BE2C (cell line): ENCODE measurements around the gene NIN.

Source experiments
- DNase-seq: peaks from one replicate; pipeline ENCODE4 v3.0.0-alpha.2; 2020
- H3K27me3 ChIP-seq: fragments of 250-450 bp; sonication (Bioruptor Pico); 2 replicates; pipeline ENCODE4 v1.5.1; 2020; ENCODE audit warnings: mild to moderate bottlenecking
- H3K36me3 ChIP-seq: fragments of 250-450 bp; sonication (Bioruptor Pico); 2 replicates; pipeline ENCODE4 v1.5.1; 2020; ENCODE audit warnings: mild to moderate bottlenecking
- H3K4me1 ChIP-seq: fragments of 250-450 bp; sonication (Bioruptor Pico); 2 replicates; pipeline ENCODE4 v1.5.1; 2020
- H3K4me3 ChIP-seq: 2 replicates; pipeline ENCODE4 v1.5.1; 2011; ENCODE audit warnings: low read depth, low read length
- H3K9me3 ChIP-seq: fragments of 250-450 bp; sonication (Bioruptor Pico); 2 replicates; pipeline ENCODE4 v1.5.1; 2020
- TF ChIP-seq, protein P1 (sequence below): IDR thresholded peaks from 2 replicates; pipeline ENCODE4 v1.5.1; 2012; ENCODE audit warnings: mild to moderate bottlenecking, low read depth, low read length

The NIN gene

GRCh38 chr14:50835280-50835679, 4.3 kb upstream of the NIN start:
- no peaks in the 10 kb centered on the region; the same call in 1 of the 2 replicates for H3K27me3 ChIP-seq
- H3K36me3 ChIP-seq = no peaks in the 10 kb centered on the region
- no peaks in the 10 kb centered on the region for H3K9me3 ChIP-seq
- TF ChIP-seq, protein P1, sequence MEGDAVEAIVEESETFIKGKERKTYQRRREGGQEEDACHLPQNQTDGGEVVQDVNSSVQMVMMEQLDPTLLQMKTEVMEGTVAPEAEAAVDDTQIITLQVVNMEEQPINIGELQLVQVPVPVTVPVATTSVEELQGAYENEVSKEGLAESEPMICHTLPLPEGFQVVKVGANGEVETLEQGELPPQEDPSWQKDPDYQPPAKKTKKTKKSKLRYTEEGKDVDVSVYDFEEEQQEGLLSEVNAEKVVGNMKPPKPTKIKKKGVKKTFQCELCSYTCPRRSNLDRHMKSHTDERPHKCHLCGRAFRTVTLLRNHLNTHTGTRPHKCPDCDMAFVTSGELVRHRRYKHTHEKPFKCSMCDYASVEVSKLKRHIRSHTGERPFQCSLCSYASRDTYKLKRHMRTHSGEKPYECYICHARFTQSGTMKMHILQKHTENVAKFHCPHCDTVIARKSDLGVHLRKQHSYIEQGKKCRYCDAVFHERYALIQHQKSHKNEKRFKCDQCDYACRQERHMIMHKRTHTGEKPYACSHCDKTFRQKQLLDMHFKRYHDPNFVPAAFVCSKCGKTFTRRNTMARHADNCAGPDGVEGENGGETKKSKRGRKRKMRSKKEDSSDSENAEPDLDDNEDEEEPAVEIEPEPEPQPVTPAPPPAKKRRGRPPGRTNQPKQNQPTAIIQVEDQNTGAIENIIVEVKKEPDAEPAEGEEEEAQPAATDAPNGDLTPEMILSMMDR = no peak
- H3K4me3 ChIP-seq = no peak overlapping the region
- no peaks in the 10 kb centered on the region for H3K4me1 ChIP-seq
- DNase-seq = no peak

- DNase-seq = no peak
- Histone ChIP-seq H3K9me3 (no peaks in the 10 kb centered on the region), H3K4me3 (no peak overlapping the region), H3K4me1 (no peaks in the 10 kb centered on the region), H3K36me3 (no peaks in the 10 kb centered on the region), H3K27me3 (no peaks in the 10 kb centered on the region; the same call in 1 of the 2 replicates)
- TF ChIP-seq, protein P1 = no peak
Measured at GRCh38 chr14:50834802-50835276, 3.9 kb upstream of the NIN start.

DNA sequence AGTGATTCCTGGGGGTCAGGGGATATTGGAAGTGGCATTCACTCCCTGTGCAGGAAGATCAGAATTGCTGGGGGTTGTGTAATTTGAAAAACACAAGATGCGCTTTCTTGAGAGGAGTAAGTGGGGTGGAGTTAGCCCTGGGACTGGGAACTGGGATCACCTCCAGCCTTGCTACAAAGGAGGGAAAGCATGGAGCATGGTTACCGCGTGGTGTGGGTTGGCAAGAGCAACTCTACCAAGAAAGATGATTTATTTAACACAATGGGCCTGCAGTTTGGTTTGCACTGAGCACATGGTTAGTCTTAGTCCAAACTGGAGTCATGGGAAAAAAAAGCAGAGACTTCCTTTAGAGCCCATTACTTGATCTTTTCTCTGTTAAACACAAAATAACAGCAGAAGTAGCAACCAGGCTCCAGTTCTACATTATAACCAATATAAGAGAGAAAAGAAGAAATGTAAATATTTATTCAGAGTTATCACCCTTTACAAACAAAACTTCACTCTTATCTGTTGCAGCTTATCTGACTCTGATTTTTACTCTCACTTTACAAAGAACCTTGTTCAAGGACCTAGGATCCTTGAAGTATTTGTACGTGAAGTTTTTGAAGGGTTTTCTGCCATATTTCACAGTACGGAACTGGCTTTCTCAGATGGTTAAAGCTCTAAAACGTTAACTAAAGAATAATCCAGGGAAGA, 2.1 kb upstream of the NIN start:
- no peaks in the 10 kb centered on the region; the same call in 1 of the 2 replicates for H3K27me3 ChIP-seq
- H3K4me1 ChIP-seq = no peaks in the 10 kb centered on the region
- H3K36me3 ChIP-seq = no peaks in the 10 kb centered on the region
- TF ChIP-seq, protein P1 = no peak
- DNase-seq = no peak
- no peak overlapping the region for H3K4me3 ChIP-seq
- H3K9me3 ChIP-seq = no peaks in the 10 kb centered on the region

- Histone ChIP-seq H3K27me3 (no peaks in the 10 kb centered on the region; the same call in 1 of the 2 replicates), H3K36me3 (no peaks in the 10 kb centered on the region), H3K9me3 (no peaks in the 10 kb centered on the region), H3K4me1 (no peaks in the 10 kb centered on the region), H3K4me3 (peak overlapping the region; percentile 82)
- TF ChIP-seq, protein P1 = no peak
- DNase-seq = no peak
Measured at GRCh38 chr14:50831726-50832168, 785 bp upstream of the NIN start.

DNA sequence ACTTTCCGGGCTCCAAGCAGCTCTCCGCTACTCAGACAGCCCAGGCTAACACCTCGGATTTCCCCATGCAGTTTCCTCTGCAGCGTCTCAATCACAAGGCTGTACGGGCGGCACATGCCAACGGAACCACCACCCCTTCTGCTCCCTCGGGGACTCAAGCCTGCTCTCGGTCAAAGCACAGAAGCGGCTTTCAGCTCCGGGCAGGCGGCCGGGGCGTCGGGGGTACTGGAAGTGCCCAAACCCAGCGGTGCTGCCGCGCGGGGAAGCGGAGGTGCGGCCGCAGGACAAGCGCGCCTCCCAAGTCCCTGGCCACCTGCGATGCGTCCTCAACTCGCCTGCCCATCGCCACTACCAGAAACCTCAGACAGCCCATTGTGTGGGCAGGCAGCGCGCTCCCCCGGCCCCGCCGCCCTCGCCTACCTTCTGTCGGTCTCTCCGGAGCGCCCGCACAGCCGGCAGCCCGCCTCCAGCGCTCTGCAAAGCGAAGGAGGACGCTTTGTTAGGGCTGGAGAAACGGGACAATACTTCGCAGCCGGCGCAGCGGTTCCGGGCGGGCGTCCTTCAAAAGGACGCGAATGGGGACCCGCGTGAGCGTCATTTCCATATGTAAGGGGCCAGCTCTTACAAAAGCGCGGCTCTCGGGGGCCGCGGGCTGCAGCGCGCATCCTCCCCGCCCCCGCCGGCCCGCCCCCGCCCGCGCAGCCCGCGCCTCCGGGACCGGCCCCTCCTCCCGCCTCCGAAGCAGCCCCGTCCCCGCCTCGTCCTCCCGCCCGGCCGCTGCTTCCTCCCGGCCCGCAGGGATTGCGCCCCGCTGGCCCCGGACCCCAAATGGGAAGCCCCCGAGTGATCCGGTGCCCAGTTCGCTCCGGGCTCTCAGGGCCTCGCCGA, 674 bp downstream of the NIN start:
- Histone ChIP-seq H3K9me3 (no peaks in the 10 kb centered on the region), H3K36me3 (no peaks in the 10 kb centered on the region), H3K4me3 (peak overlapping the region; percentile 77), H3K27me3 (no peaks in the 10 kb centered on the region; the same call in 1 of the 2 replicates), H3K4me1 (no peaks in the 10 kb centered on the region)
- peak; percentile 57 for DNase-seq
- TF ChIP-seq, protein P1 = no peak
